A673 (cell line): ENCODE results near the gene SMIM28.

Source experiments
- EZH2 ChIP-seq: fragments of 200-600 bp; sonication (generic); IDR thresholded peaks from 2 replicates; pipeline ENCODE4 v1.6.1; 2017; ENCODE audit warnings: borderline replicate concordance, low read depth, mild to moderate bottlenecking, mixed read lengths, antibody characterized with exemption, low read length; ENCODE audit not compliant: poor library complexity, severe bottlenecking
- TF ChIP-seq, protein P1 (sequence below): fragments of 300-800, 200-600 bp; sonication (generic); conservative IDR thresholded peaks from 2 replicates; pipeline ENCODE4 v1.5.1; 2017; ENCODE audit warnings: low read depth, mild to moderate bottlenecking, antibody characterized with exemption, low read length, moderate library complexity, mixed read lengths

GRCh38 chr6:138357928-138358327 is 19.8 kb upstream of the SMIM28 start:
- no peak for TF ChIP-seq EZH2
- TF ChIP-seq, protein P1, sequence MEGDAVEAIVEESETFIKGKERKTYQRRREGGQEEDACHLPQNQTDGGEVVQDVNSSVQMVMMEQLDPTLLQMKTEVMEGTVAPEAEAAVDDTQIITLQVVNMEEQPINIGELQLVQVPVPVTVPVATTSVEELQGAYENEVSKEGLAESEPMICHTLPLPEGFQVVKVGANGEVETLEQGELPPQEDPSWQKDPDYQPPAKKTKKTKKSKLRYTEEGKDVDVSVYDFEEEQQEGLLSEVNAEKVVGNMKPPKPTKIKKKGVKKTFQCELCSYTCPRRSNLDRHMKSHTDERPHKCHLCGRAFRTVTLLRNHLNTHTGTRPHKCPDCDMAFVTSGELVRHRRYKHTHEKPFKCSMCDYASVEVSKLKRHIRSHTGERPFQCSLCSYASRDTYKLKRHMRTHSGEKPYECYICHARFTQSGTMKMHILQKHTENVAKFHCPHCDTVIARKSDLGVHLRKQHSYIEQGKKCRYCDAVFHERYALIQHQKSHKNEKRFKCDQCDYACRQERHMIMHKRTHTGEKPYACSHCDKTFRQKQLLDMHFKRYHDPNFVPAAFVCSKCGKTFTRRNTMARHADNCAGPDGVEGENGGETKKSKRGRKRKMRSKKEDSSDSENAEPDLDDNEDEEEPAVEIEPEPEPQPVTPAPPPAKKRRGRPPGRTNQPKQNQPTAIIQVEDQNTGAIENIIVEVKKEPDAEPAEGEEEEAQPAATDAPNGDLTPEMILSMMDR: no peak
